Suprapubic skin (tissue), 4 donors: Measurements from ENCODE around the gene KIFBP. TPM values are rescaled to one million over a fixed set of nuclear protein-coding genes. Genes with fewer than 3 reads are reported as not detected.
"Not testable (repeated sequence)": the region's sequence is repeated elsewhere in the genome, so short reads cannot be mapped to it uniquely, and the experiment has no call there.

ENCODE experiments used
- DNase-seq, 2 donors: peaks; one replicate each; pipeline ENCODE4 v3.0.0-alpha.2; 2019; ENCODE audit warnings: low spot score in 2 of 2
- H3K27ac ChIP-seq: fragments of 200-600 bp; sonication (generic); one replicate; pipeline ENCODE4 v1.5.1; 2019
- H3K27me3 ChIP-seq: fragments of 200-600 bp; sonication (generic); one replicate; pipeline ENCODE4 v1.5.1; 2019
- H3K36me3 ChIP-seq: fragments of 200-600 bp; sonication (generic); one replicate; pipeline ENCODE4 v1.5.1; 2019
- H3K4me1 ChIP-seq: fragments of 200-600 bp; sonication (generic); one replicate; pipeline ENCODE4 v1.5.1; 2019
- H3K4me3 ChIP-seq: fragments of 200-600 bp; sonication (generic); one replicate; pipeline ENCODE4 v1.5.1; 2019; ENCODE audit warnings: mild to moderate bottlenecking
- H3K9me3 ChIP-seq: fragments of 200-600 bp; sonication (generic); one replicate; pipeline ENCODE4 v1.5.1; 2019
- CTCF ChIP-seq, 2 donors: fragments of 200-600 bp in 1 of 2; fragments of 450-650 bp in 1 of 2; sonication (generic) in 1 of 2; IDR thresholded peaks; one replicate each; pipeline ENCODE4 v1.5.1; 2016 to 2019; ENCODE audit warnings: antibody characterized with exemption in 2 of 2, mild to moderate bottlenecking in 1 of 2, moderate library complexity in 1 of 2
- EP300 ChIP-seq: sonication (generic); formaldehyde crosslinking; IDR thresholded peaks from one replicate; pipeline ENCODE4 v1.6.1; 2017; ENCODE audit warnings: antibody characterized with exemption
- POLR2A ChIP-seq, 2 donors: fragments of 450-650 bp; IDR thresholded peaks; one replicate each; pipeline ENCODE4 v1.6.1; 2017; ENCODE audit warnings: antibody characterized with exemption in 2 of 2, mild to moderate bottlenecking in 2 of 2, moderate library complexity in 2 of 2
- POLR2AphosphoS5 ChIP-seq, 3 donors: sonication (generic); formaldehyde crosslinking; IDR thresholded peaks; one replicate each; pipeline ENCODE4 v1.6.1; 2017; ENCODE audit warnings: antibody characterized with exemption in 3 of 3
- WGBS: methylation state at CpG from one replicate; pipeline ENCODE4 v1.1.5; 2018; 5-methylcytosine and 5-hydroxymethylcytosine counted together
- total RNA-seq, 4 donors: library from RNA; depleted of rRNA; stranded (reverse); fragments of >200 nt; gene quantifications; one replicate each; pipeline ENCODE4 v1.1.0, GENCODE V29; 2016

KIFBP gene
- total RNA-seq, 4 donors from 2014 or later = 15.0 to 21.5 (median 20.8) TPM

GRCh38 chr10:69005704-69006485, 17.3 kb downstream of the KIFBP start:
- no peak for TF ChIP-seq POLR2A (IDR thresholded peaks at IDR 0.05)
- peaks cover 41% of the 10 kb centered on the region for H3K36me3 ChIP-seq
- H3K9me3 ChIP-seq = no peaks in the 10 kb centered on the region
- DNase-seq = no peak
- WGBS = 91% methylated on average over 6 of the region's 6 CpGs
- H3K4me1 ChIP-seq = no peaks in the 10 kb centered on the region
- H3K27ac ChIP-seq = no peak overlapping the region
- H3K27me3 ChIP-seq = no peaks in the 10 kb centered on the region
- no peak overlapping the region for H3K4me3 ChIP-seq

GRCh38 chr10:69007260-69007659, 18.7 kb downstream of the KIFBP start:
- H3K27me3 ChIP-seq = no peaks in the 10 kb centered on the region
- WGBS = 90% methylated on average over 3 of the region's 3 CpGs
- no peaks in the 10 kb centered on the region for H3K9me3 ChIP-seq
- TF ChIP-seq CTCF (IDR thresholded peaks at IDR 0.05) (no peak), POLR2AphosphoS5 (IDR thresholded peaks at IDR 0.05) (no peak), POLR2A (IDR thresholded peaks at IDR 0.05) (no peak), EP300 (no peak)
- DNase-seq = no peak
- no peak overlapping the region for H3K27ac ChIP-seq
- no peaks in the 10 kb centered on the region for H3K4me1 ChIP-seq
- no peak overlapping the region for H3K4me3 ChIP-seq
- peaks cover 38% of the 10 kb centered on the region for H3K36me3 ChIP-seq

GRCh38 chr10:69009360-69009759, 20.8 kb downstream of the KIFBP start:
- Histone ChIP-seq H3K36me3 (peaks cover 53% of the 10 kb centered on the region), H3K4me3 (no peak overlapping the region), H3K4me1 (no peaks in the 10 kb centered on the region), H3K27me3 (no peaks in the 10 kb centered on the region), H3K27ac (no peak overlapping the region), H3K9me3 (no peaks in the 10 kb centered on the region)
- DNase-seq = no peak
- 60% methylated on average over 2 of the region's 2 CpGs for WGBS
- TF ChIP-seq POLR2AphosphoS5 (IDR thresholded peaks at IDR 0.05) = no peak

DNA sequence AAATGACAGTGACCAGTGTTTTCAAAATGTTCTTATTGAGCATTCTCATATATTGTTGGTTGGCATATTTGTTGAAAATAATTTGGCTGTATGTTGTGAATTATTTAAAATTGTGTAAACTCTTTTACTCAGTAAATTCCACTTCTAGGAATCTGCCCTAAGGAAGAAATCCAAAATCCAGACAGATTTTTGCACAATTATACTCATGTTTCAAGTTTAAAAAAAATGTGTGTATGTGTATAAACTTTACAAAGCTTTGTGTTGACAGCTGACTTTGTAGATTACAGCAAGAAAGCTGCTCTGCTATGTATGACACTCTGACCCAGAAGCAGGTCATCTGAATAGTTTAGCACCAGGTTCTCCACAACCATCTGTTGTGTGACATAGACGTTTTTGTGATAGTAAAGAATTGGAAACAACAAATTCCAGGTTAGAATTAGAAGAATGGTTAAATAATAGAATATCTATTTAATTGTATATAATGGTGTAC, 21.6 kb downstream of the KIFBP start:
- DNase-seq = no peak
- TF ChIP-seq POLR2A (IDR thresholded peaks at IDR 0.05) = no peak
- no peak for TF ChIP-seq EP300
- no peak for TF ChIP-seq CTCF (IDR thresholded peaks at IDR 0.05)
- TF ChIP-seq POLR2AphosphoS5 (IDR thresholded peaks at IDR 0.05) = no peak
- Histone ChIP-seq H3K27ac (no peak overlapping the region), H3K9me3 (no peaks in the 10 kb centered on the region), H3K4me3 (no peak overlapping the region), H3K27me3 (no peaks in the 10 kb centered on the region), H3K36me3 (peaks cover 60% of the 10 kb centered on the region), H3K4me1 (no peaks in the 10 kb centered on the region)
- WGBS = 65% methylated on average over 1 of the region's 1 CpG

DNA sequence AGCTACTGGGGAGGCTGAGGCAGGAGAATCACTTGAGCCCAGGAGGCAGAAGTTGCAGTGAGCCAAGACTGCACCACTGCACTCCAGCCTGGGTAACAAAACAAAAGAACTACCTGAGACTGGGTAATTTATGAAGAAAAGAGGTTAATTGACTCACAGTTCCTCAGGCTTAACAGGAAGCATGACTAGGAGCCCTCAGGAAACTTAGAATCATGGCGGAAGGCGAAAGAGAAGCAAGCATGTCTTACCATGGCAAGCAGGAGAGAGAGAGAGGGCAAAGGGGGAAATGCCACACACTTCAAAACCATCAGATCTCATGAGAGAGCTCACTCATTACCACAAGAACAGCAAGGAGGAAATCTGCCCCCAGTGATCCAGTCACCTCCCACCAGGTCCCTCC, 24.2 kb downstream of the KIFBP start:
- not testable (repeated sequence) for H3K27ac ChIP-seq, H3K27me3 ChIP-seq, H3K9me3 ChIP-seq, H3K4me3 ChIP-seq, H3K4me1 ChIP-seq
- WGBS = 98% methylated on average over 2 of the region's 2 CpGs
- peaks cover 61% of the 10 kb centered on the region for H3K36me3 ChIP-seq
- DNase-seq = peak in 1 of 2 donors; percentile 1

DNA sequence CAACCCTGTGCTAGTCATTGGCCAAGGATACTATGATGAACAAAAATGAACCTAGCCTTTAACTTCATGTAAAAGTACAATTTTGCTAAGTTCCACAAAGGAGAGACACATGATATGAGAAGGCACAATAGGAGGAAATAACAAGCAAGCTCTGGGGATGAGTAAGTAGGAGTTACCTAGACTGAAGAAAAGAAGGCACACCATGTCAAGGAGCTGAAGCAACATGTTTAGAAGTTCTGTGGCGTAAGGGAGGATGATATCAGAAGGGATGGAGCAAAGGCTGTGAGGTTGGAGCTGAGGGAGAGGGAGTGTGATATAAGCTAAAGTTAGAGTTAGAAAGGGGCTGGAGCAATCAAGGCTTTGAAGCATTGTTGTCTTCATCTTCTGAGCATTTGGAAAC, 25.6 kb downstream of the KIFBP start:
- Histone ChIP-seq H3K27me3 (no peaks in the 10 kb centered on the region), H3K9me3 (no peaks in the 10 kb centered on the region), H3K4me1 (no peaks in the 10 kb centered on the region), H3K4me3 (no peak overlapping the region), H3K27ac (no peak overlapping the region), H3K36me3 (peaks cover 66% of the 10 kb centered on the region)
- WGBS = 100% methylated on average over 1 of the region's 1 CpG
- TF ChIP-seq CTCF (IDR thresholded peaks at IDR 0.05) (no peak), POLR2AphosphoS5 (IDR thresholded peaks at IDR 0.05) (no peak), EP300 (no peak), POLR2A (IDR thresholded peaks at IDR 0.05) (no peak)
- DNase-seq = no peak

- Histone ChIP-seq H3K4me1 (no peaks in the 10 kb centered on the region), H3K27ac (no peak overlapping the region), H3K36me3 (peaks cover 42% of the 10 kb centered on the region), H3K9me3 (no peaks in the 10 kb centered on the region), H3K27me3 (no peaks in the 10 kb centered on the region), H3K4me3 (no peak overlapping the region)
- no peak for TF ChIP-seq POLR2A (IDR thresholded peaks at IDR 0.05)
- 93% methylated on average over 3 of the region's 3 CpGs for WGBS
- DNase-seq = no peak
Measured at GRCh38 chr10:69018613-69019012, 30.0 kb downstream of the KIFBP start.
